Breast epithelium (tissue), 3 donors: ENCODE data around the gene TNNI2.

Experiments used
- CTCF ChIP-seq, 3 donors: fragments of 450-650 bp; IDR thresholded peaks; one replicate each; pipeline ENCODE4 v1.5.1; 2016 to 2017; ENCODE audit warnings: antibody characterized with exemption in 3 of 3, mild to moderate bottlenecking in 3 of 3, moderate library complexity in 3 of 3
- POLR2AphosphoS5 ChIP-seq, 3 donors: sonication (generic); formaldehyde crosslinking; IDR thresholded peaks; one replicate each; pipeline ENCODE4 v1.6.1; 2017; ENCODE audit warnings: antibody characterized with exemption in 3 of 3

- TF ChIP-seq CTCF (IDR thresholded peaks at IDR 0.05) (no peak), POLR2AphosphoS5 (IDR thresholded peaks at IDR 0.05) (no peak)
Observed at GRCh38 chr11:1791912-1792311, 46.9 kb upstream of the TNNI2 start.
